Activated CD4-positive, alpha-beta T cell treated with anti-CD3 and anti-CD28 coated beads, Interleukin-2, amount 50 U/mL, for 1 hour (primary cell): ENCODE measurements around the gene JAK1.
"Not testable (repeated sequence)": the region's sequence is repeated elsewhere in the genome, so short reads cannot be mapped to it uniquely, and the experiment has no call there.

Experiments used
- DNase-seq: peaks from one replicate; pipeline ENCODE4 v3.0.0-alpha.2; 2020

The JAK1 gene

DNA sequence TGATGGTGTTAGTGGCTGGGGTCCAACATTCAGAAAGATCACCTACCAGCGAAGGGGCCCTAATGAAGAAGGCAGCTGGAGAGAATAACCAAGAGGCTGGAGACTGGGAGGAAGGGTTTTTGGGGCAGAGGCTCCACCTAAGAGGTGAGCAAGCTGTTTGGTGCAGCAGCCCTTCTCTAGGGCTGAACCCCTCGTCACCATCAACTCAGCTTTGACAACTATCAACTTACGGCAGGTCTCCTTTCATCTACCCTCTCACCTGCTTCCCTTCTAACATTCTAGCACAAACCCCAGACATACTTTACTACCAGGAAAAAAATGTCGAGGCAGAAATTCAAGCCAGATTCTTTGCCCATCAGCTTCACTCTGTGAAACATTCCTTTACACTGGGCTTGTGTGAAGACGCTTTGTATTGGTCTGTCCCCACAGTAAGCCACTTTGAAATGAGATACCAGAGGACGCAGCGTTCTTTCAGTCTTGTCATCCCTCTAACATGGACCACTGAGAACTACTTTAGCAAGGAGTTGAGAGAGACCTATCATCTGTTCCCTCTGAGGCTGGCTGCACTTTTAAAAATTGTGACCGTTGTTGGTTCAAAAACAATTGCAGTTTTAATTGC lies 136.8 kb downstream of the JAK1 start:
- no peak for DNase-seq

DNA sequence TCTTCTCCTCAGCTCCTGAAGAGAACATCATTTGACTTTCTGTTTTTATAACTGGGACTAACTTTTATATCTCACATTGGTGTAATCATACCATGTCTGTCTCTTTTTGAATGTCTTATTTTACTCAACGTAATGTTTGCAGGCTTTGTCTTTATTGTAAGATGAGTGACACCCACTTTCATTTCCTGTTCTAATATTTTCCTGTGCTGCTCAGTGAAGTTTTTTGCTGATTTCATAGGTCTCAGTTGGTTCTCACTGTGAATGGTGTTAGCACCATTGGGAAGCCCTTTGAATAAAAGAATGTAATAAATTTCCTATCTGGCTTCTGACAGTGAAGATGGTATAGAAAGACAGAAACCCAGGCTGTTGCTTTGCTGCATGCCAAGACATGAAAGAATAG lies 137.5 kb downstream of the JAK1 start:
- no peak for DNase-seq

DNA sequence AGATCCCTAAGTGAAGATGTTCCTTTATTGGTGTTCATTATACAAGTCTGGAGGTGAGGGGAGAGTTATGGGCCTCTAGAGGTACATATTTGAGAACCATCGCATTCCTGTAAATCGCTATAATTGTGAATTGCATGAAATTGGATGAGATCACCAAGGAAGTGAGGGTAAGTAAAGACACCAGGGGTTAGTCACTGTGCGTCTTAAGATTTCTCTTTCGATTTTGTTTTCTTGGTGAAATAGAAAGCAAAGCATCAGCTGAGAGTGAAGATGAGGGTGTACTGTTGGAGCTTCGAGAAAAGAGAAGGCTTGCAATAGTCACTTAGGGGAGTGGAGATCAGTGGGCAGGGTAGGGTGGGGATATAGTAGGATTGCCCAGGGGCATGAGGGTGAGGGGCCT lies 139.4 kb downstream of the JAK1 start:
- no peak for DNase-seq

DNA sequence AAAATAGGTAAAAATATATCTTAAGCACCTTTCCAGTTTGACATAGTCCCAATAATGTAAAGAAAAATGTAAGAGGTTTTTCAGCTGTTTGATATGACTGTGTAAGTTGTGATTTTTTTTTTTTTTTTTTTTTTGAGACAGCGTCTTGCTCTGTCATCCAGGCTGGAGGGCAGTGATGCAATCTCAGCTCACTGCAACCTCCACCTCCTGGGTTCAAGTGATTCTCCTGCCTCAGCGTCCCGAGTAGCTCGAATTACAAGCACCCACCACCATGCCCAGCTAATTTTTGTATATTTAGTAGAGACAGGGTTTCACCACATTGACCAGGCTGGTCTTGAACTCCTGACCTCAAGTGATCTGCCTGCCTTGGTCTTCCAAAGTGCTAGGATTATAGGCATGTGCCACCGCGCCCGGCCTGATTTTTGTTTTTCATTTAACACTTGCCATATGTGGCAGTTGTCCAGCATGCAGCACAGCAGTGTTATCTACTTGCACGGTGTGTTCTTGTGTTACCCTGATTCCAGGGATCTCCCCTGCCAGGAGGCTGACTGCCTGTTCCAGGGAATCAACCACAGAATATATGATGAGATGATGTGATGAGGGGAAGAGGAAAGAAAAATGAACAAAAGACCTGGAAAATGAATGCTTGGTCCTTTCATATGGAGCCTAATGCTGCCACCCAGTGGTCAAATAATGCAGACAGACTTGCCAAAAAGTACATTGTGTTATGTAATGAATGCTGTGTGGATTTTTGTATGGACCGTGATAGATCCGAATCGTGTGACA lies 142.5 kb downstream of the JAK1 start:
- peak; percentile 53 for DNase-seq

DNA sequence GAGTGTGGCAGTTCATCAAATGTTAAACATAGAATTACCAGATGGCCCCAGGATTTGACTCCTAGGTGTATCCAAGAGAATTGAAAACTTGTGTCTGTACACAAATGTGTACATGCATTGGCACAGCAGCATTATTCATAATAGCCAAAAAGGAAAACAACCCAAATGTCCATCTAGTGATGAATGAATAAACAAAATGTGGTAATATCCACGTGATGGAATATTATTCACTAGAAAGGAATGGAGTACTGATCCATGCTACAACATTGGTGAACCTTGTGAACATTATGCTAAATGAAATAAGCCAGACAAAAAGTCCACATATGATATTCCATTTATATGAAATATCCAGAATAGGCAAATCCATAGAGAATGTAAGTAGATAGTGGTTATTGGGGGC lies 143.7 kb downstream of the JAK1 start:
- no peak for DNase-seq

DNA sequence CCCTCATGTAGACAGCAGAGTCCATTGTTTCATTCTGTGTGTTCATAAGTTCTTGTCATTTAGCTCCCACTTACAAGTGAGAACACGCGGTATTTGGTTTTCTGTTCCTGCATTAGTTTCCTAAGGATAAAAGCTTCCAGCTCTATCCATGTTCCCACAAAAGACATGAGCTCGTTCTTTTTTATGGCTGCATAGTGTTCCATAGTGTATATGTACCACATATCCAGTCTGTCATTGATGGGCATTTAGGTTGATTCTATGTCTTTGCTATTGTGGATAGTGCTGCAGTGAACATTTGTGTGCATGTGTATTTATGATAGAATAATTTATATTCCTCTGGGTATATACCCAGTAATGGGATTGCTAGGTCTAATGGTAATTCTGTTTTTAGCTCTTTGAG lies 145.8 kb downstream of the JAK1 start:
- not testable (repeated sequence) for DNase-seq

DNA sequence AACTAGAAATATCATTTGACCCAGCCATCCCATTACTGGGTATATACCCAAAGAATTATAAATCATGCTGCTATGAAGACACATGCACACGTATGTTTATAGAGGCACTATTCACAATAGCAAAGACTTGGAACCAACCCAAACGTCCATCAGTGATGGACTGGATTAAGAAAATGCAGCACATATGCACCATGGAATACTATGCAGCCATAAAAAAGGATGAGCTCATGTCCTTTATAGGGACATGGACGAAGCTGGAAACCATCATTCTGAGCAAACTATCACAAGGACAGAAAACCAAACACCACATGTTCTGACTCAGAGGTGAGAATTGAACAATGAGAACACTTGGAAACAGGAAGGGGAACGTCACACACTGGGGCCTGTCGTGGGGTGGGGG lies 149.0 kb downstream of the JAK1 start:
- not testable (repeated sequence) for DNase-seq

DNA sequence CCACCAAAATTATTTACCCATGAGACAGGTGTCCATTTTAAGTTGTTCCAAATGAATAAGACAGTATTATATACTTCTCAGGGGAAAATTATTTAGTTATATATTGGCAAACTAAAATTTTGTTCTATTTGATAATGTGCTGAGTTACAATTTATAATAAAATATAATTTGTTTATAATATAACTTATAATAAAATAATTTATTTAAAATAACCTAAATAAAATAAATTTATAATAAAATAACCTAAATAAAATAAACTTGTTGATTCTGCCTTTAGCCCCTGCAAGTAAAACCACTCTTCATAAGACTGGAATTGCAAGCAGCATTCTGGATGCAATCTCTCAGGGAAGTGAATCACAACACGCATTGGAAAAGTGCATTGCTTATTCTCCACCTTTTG lies 151.9 kb downstream of the JAK1 start:
- DNase-seq: no peak

DNA sequence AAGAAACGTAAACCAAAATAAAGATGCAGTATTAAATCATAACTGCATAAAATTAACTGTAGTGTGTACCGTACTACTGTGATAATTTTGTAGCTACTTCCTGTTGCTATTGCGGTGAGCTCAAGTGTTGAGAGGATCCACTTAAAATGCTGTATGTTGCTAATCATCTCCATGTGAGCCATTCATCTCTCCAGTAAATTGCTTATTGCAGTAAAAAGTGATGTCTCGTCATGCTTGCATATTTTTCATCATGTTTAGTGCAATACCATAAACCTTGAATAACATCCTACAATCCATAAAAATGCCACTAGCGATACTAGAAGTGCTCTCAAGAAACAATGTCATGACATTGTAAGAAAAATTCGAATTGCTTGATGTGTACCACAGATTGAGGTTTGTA lies 155.2 kb downstream of the JAK1 start:
- no peak for DNase-seq

DNA sequence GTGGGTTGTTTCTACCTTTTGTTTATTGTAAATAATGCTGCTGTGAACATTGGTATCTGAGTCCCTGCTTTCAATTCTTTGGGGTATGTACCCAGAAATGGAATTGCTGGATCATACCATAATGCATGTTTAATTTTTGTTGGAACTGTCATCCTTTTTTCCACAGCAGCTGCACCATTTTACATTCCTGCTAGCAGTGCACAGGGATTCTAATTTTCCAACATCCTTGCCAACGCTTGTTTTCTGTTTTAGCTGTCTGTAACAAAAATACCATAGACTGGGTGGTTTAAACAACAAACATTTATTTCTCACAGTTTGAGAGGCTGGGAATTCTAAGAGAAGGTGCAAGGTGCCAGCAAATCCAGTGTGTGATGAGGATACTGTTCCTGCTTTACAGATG lies 156.3 kb downstream of the JAK1 start:
- DNase-seq: no peak

DNA sequence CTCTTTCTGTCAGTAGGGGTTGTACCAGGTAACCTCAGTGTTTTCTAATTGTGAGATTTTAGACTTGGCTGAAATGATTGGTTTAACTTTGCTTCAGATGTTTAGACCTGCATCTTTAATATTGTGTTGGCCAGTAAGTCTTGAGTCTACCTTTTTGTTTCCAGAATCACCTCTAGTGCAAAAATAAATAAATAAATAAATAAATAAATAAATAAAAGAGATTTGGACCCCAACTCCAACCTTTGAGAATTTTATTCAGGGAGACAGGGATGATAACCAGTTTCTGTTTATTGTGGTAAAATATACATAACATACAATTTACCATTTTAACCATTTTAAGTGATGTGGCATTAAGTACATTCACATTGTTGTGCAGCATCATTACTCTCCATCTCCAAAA lies 157.0 kb downstream of the JAK1 start:
- DNase-seq: no peak

DNA sequence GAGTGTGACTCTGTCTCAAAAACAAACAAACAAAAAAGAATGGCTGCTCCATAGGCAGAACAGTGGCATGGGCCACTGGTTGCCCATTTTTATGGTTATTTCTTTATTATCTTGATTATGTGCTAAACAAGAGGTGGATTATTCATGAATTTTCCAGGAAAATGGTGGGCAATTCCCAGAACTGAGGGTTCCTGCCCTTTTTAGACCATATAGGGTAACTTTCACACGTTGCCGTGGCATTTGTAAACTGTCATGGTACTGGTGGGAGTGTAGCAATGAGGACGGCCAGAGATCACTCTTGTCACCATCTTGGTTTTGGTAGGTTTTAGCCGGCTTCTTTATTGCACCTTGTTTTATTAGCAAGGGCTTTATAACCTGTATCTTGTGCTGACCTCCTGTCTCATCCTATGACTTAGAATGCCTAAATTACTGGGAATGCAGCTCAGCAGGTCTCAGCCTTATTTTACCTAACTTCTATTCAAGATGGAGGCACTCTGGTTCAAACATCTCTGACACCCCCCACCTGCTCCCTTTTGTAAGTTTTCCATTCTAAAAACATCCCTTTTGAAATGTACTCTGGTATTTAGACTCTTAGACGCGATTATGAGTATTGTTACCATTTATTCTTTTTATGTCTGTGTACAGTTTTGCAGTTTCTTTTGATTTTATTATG lies 164.4 kb downstream of the JAK1 start:
- no peak for DNase-seq

DNA sequence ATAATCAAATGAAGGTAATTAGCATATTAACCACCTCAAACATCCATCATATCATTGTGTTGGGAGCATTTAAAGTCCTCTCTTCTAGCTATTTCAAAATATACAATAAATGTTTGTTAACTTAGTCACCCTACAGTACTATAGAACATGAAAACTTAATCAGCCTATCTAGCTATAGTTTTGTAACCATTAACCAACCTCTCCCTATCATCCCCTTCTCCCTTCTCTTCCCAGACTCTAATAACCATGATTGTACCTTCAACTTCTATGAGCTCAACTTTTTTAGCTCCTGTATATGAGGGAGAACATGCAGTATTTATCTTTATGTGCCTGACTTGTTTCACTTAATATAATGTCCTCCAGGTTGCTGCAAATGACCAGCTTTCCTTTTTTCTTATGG lies 167.5 kb downstream of the JAK1 start:
- DNase-seq: no peak

DNA sequence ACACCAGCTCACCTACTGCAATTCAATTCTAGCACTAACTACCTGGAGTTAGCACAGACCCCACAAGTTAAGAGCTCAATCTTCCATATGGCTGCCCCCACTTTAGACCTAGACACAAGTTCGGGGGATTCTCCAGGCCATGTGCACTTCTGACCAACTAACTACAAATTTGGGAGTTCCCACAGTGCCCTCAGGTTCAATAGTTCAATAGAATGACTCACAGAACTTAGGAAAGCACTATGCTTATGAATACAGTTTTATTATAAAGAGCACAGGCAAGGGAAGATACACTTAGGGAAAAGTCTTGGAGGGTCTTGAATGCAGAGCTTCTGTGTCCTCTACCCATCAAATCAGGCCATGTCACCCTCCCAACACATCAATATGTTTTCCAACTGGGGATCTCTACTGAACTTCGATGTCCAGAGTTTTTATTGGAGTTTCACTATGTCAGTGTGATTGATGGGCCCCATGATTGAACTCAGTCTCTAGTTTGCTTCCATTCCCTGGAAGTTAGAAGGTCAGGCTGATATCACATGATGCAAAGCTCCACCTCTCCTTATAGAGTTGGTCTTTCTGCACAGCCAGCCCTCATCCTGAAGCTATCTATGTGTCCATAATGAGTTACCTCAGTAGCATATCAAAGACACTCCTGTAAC lies 175.4 kb downstream of the JAK1 start:
- DNase-seq: no peak
